ENCODE data around the gene LRRIQ3.
"Not testable (repeated sequence)": the region's sequence is repeated elsewhere in the genome, so short reads cannot be mapped to it uniquely, and the experiment has no call there.

LRRIQ3 gene

GRCh38 chr1:74197657-74198552 is at the start of gene LRRIQ3, which contains the start of gene FPGT:
Gene LRRIQ3 (minus strand): TSS chr1:74198176. CDS start chr1:74183684, 14,492 bp downstream.
Gene FPGT (plus strand): TSS chr1:74198242. CDS start chr1:74198279, 37 bp downstream.
- DNase-seq (ENCODE audit: low spot score) = peak; percentile 99

- no peak for DNase-seq (ENCODE audit: low spot score)
Observed at GRCh38 chr1:74246315-74246714, 48.3 kb upstream of the LRRIQ3 start.

- no peak for DNase-seq (ENCODE audit: low spot score)
Observed at GRCh38 chr1:74245168-74245772, 47.3 kb upstream of the LRRIQ3 start.

- no peak for DNase-seq (ENCODE audit: low spot score)
Observed at GRCh38 chr1:74237787-74238186, 39.8 kb upstream of the LRRIQ3 start.

- DNase-seq (ENCODE audit: low spot score) = no peak
Observed at GRCh38 chr1:74237035-74237434, 39.1 kb upstream of the LRRIQ3 start.

- DNase-seq (ENCODE audit: low spot score) = no peak
Observed at GRCh38 chr1:74236440-74236839, 38.5 kb upstream of the LRRIQ3 start.

- no peak for DNase-seq (ENCODE audit: low spot score)
Observed at GRCh38 chr1:74235153-74235552, 37.2 kb upstream of the LRRIQ3 start, which contains the start of gene TNNI3K. Gene TNNI3K (plus strand): TSS chr1:74235387. CDS start chr1:74235452, 65 bp downstream.

GRCh38 chr1:74223453-74223852 is 25.5 kb upstream of the LRRIQ3 start:
- no peak for DNase-seq (ENCODE audit: low spot score)

GRCh38 chr1:74222701-74223100 is 24.7 kb upstream of the LRRIQ3 start:
- DNase-seq (ENCODE audit: low spot score) = no peak

- DNase-seq (ENCODE audit: low spot score) = no peak
Observed at GRCh38 chr1:74215229-74215628, 17.3 kb upstream of the LRRIQ3 start.

GRCh38 chr1:74205266-74205665 is 7.3 kb upstream of the LRRIQ3 start:
- DNase-seq (ENCODE audit: low spot score) = no peak

GRCh38 chr1:74199504-74199903 is 1.5 kb upstream of the LRRIQ3 start:
- no peak for DNase-seq (ENCODE audit: low spot score)

GRCh38 chr1:74197255-74197654 is 721 bp downstream of the LRRIQ3 start:
- no peak for DNase-seq (ENCODE audit: low spot score)

- DNase-seq (ENCODE audit: low spot score) = no peak
Observed at GRCh38 chr1:74195339-74195738, 2.6 kb downstream of the LRRIQ3 start.

- DNase-seq (ENCODE audit: low spot score) = no peak
Observed at GRCh38 chr1:74193908-74194307, 4.1 kb downstream of the LRRIQ3 start.

- DNase-seq (ENCODE audit: low spot score) = no peak
Observed at GRCh38 chr1:74180490-74180889, 17.5 kb downstream of the LRRIQ3 start.

GRCh38 chr1:74174423-74174822 is 23.6 kb downstream of the LRRIQ3 start:
- DNase-seq (ENCODE audit: low spot score) = not testable (repeated sequence)

- no peak for DNase-seq (ENCODE audit: low spot score)
Observed at GRCh38 chr1:74162333-74162732, 35.6 kb downstream of the LRRIQ3 start.

- no peak for DNase-seq (ENCODE audit: low spot score)
Observed at GRCh38 chr1:74161497-74161896, 36.5 kb downstream of the LRRIQ3 start.

- DNase-seq (ENCODE audit: low spot score) = no peak
Observed at GRCh38 chr1:74160046-74160445, 37.9 kb downstream of the LRRIQ3 start.

- DNase-seq (ENCODE audit: low spot score) = no peak
Observed at GRCh38 chr1:74145086-74145485, 52.9 kb downstream of the LRRIQ3 start.

- not testable (repeated sequence) for DNase-seq (ENCODE audit: low spot score)
Observed at GRCh38 chr1:74117370-74117769, 80.6 kb downstream of the LRRIQ3 start.

- DNase-seq (ENCODE audit: low spot score) = no peak
Observed at GRCh38 chr1:74113333-74113732, 84.6 kb downstream of the LRRIQ3 start.
